Tibial nerve (tissue), 4 donors: ENCODE measurements around the gene GSG1L.

Experiments used
- CTCF ChIP-seq, 5 experiments: fragments of 200-600 bp in 3 of 5; fragments of 450-650 bp in 2 of 5; sonication (generic) in 3 of 5; IDR thresholded peaks; one replicate each; pipeline ENCODE4 v1.5.1; 2016 to 2019; ENCODE audit warnings: antibody characterized with exemption in 5 of 5, mild to moderate bottlenecking in 3 of 5, moderate library complexity in 2 of 5
- EP300 ChIP-seq, 2 donors: sonication (generic); formaldehyde crosslinking; IDR thresholded peaks; one replicate each; pipeline ENCODE4 v1.6.1; 2017; ENCODE audit warnings: antibody characterized with exemption in 2 of 2, mild to moderate bottlenecking in 1 of 2
- POLR2A ChIP-seq, 2 donors: fragments of 450-650 bp; IDR thresholded peaks; one replicate each; pipeline ENCODE4 v1.6.1; 2017; ENCODE audit warnings: antibody characterized with exemption in 2 of 2, mild to moderate bottlenecking in 2 of 2, moderate library complexity in 2 of 2

GRCh38 chr16:27844826-27845225 is 218.7 kb downstream of the GSG1L start:
- TF ChIP-seq POLR2A (IDR thresholded peaks at IDR 0.05): no peak
- no peak for TF ChIP-seq CTCF (IDR thresholded peaks at IDR 0.05)
- TF ChIP-seq EP300 (IDR thresholded peaks at IDR 0.05): no peak
